RKO (cell line): Measurements from ENCODE around the gene OPRM1.

Experiments used
- DNase-seq: peaks from one replicate; pipeline ENCODE4 v3.0.0-alpha.2; 2016; ENCODE audit warnings: low spot score

OPRM1 gene

DNA sequence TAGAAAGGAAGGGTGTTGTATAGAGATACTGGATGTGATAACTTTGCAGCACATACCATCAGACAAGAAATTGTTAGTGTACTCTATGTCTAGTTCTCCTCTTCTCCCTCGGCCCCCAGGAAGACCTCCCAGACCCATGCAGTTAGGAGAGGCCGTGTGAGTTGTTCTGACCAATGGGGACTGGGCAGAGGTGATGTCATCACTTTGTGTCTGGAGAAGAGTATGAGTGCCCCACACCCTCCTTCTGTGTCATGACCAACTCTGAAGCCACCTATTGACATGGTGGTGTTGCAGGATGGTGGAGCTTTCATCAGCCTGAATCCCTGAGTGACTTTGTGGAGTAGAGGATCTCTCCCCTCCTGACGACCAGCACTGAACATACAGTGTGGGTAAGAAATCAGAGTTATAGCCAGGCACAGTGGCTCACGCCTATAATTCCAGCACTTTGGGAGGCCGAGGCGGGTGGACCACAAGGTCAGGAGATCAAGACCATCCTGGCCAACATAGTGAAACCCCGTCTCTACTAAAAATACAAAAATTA, 245.3 kb downstream of the OPRM1 start:
- no peak for DNase-seq

DNA sequence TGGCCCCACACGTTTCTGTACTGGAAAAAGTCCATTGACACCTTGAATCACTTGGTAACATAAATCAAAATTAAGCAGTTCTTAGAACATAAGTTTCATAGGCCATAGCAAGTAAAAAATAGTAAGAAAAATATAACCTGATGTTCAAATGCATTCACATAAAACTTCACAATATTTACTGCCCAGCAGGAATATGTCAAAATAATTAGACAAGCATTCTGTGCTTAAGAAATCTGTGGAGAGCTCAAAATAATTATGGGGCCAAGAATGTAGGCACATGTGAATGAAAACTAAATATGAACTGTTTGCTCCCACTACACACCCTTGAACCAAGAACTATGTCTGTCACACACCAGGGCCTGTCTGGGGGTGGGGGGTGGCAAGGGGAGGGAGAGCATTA, 246.8 kb downstream of the OPRM1 start:
- DNase-seq, result no peak

DNA sequence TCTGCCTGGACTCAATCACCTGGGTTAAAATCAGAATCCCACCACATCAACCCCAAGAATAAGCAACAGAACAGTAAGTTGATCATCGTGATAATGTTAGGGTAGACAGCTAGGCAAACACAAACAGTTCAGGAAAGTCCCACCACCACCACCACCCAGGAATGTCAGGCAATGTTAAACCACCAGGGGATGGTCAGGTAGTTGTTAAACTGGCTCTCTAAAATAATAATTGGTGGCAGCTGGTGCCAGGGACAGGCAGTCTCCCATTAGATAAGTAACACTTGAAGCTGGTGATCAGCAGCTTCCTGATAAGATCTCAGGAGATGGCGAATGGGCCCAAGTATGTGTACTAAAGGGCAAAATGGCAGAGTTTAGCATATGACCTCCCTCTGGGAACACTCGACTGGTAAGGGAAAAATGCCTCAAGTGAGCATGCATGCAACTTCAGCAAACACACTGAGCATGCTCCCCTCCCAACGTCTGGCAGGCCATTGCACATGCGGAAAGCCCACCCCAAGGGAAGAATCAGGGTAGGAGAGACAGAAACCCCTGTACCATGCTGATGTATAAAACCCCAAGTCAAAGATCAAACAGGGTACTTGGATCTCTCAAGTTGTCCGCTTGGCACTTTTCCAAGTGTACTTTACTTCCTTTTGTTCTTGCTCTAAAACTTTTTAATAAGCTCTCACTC, 250.9 kb downstream of the OPRM1 start:
- no peak for DNase-seq

DNA sequence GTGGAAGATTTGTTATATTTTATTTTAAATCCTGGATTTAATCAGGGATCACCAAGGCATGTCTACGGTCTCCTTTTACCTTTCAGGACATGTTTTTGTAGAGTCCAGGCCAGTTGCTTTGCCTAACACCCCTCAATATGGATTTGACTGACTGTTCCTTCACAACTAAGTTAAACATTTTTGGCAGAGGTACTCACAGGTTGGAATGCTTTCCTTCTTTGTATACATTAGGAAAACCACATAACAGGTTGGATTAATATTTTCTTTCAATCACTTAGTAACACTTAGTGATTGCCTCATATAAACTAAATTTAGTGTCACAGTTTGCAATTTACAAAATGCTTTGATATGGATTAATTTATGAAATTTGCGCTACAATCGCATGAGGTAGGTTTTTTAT, 253.0 kb downstream of the OPRM1 start:
- no peak for DNase-seq

DNA sequence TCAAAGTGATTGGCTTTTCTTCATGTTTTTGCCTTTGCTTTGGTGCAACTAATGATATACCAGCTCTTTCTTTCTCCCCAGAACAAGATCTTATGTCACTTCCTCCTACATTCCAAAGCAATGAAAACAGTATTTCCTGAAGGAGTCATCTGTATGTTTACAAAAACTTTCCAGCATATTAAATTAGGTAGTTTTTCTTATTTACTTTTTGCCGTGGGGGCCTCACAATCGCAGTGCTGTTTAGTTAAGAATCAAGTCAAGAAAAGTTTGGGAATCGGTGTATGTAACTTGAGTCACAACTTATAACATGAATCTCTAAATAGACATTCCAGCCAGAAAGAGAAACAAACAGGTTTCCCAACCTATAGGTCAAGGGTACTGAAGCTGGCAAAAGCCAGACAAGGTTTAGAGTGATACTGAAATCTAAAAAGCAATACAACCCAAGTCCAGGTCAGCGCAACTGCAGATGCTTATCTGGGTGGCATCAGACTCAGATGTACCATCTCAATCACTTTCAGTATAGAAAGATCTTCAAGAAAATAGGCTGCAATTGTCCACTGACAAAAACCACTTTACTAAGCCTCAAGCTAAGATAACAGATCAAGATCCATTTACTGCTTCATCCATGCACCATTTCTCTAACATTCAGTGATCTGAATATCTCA, 253.9 kb downstream of the OPRM1 start:
- peak; percentile 35 for DNase-seq

DNA sequence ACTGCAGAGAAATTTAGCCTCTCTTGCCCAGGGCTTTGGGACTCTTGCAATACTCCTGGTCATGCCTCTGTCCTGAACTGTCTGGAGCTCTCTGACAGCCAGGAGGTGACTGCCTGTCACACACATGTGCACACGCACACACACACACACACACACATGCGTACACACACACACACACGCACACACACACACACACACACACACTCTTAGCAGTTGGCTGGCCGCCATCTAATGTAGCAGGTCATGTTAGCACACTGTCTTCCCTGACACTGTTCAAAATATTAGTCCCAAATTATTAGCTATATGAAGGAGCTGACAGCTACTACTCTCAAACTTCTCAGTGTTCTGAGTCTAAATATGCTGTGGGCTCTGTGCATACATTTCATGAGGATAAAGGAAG, 256.7 kb downstream of the OPRM1 start:
- DNase-seq, result no peak
